Activated CD4-positive, alpha-beta T cell treated with anti-CD3 and anti-CD28 coated beads, Interleukin-2, amount 50 U/mL, for 1 hour (primary cell): ENCODE results near the gene RAPGEF6.
"Not testable (repeated sequence)": the region's sequence is repeated elsewhere in the genome, so short reads cannot be mapped to it uniquely, and the experiment has no call there.

Source experiments
- DNase-seq: peaks from one replicate; pipeline ENCODE4 v3.0.0-alpha.2; 2020

The RAPGEF6 gene

GRCh38 chr5:131640043-131640856 is 5.2 kb upstream of the RAPGEF6 start:
- peak; percentile 42 for DNase-seq

- no peak for DNase-seq
These were observed 4.1 kb upstream of the RAPGEF6 start for GRCh38 chr5:131639148-131639547.

DNA sequence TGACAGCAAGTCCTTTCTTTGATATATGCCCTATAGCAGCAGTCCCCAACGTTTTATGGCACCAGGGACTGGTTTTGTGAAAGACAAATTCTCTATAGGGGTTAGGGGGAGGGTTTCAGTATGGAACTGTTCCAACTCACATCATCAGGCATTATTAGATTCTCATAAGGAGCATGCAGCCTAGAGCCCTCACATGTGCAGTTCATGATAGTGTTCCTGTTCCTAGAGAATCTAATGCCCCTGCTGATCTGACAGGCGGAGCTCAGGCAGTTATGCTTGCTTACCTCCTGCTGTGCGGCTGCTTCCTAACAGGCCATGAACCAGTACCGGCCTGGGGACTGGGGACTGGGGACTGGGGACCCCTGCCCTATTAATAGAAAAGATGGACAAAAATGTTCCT is 2.7 kb upstream of the RAPGEF6 start:
- no peak for DNase-seq

- DNase-seq: peak; percentile 11
These were observed 899 bp upstream of the RAPGEF6 start for GRCh38 chr5:131635684-131636572.

DNA sequence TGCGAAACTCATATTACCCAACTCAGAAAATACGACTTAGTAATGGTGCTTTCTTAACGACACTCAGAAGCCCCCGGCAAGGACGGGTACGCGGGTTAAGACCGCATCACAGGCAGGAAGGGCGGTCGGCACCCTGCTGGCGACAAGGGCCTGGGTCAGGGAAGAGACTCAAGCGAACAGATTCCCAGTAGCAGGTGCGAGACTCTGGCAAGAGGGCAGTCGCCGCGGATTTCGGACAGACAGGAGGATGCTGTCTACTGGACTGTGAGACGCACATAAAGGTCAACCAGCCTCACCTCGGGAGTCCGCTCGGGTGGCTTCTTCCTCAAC is 398 bp downstream of the RAPGEF6 start:
- DNase-seq: peak; percentile 62

GRCh38 chr5:131634238-131634637 is 791 bp downstream of the RAPGEF6 start:
- DNase-seq: no peak

- DNase-seq: no peak
These were observed 1.2 kb downstream of the RAPGEF6 start for GRCh38 chr5:131633830-131634229.

GRCh38 chr5:131630963-131631350 is 4.1 kb downstream of the RAPGEF6 start:
- no peak for DNase-seq

- no peak for DNase-seq
These were observed 4.6 kb downstream of the RAPGEF6 start for GRCh38 chr5:131630208-131630962.

- no peak for DNase-seq
These were observed 6.0 kb downstream of the RAPGEF6 start for GRCh38 chr5:131628990-131629389.

GRCh38 chr5:131627207-131627865 is 7.7 kb downstream of the RAPGEF6 start:
- no peak for DNase-seq

DNA sequence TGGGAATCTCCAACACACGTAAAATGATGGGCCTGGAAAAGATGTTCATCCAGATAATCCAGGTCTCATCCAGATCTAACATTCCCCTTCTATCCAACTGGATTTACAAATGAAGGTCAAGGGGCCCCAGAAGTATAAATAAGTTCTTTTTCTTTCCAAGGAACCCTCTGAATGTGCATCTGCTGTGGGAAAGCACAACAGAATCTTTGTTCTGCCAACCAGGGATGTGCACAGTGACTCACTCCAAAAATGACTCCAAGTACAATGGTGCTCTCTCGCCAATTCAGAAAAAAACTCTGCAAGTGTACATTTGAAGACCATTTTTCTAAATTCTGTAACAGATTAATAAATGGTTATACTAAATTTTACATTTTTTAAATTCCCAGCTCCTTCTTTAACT is 12.4 kb downstream of the RAPGEF6 start:
- no peak for DNase-seq

- DNase-seq: not testable (repeated sequence)
These were observed 13.9 kb downstream of the RAPGEF6 start for GRCh38 chr5:131621164-131621563.

- no peak for DNase-seq
These were observed 15.9 kb downstream of the RAPGEF6 start for GRCh38 chr5:131619102-131619501.

DNA sequence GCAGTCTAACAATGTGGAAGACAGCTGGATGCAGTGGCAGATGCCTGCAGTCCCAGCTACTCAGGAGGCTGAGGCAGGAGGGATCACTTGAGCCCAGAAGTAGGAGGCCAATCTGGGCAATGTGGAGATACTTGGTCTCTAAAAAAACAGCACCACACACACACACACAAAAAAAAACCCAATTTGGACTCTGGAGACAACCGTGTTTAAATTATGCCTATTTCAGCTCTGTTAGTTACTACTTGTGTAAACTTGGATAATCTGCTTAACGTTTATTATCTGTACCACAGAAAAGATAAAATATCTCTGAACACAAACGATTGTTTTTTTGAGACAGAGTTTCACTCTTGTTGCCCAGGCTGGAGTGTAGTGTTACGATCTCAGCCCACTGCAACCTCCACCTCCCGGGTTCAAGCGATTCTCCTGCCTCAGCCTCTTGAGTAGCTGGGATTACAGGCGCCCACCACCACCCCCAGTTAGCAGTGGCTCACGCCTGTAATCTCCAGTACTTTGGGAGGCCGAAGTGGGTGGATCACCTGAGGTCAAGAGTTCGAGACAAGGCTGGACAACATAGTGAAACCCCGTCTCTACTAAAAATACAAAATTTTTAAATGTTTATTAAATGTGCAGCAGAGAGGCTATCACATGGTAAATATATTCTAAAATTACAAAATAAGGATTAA is 17.7 kb downstream of the RAPGEF6 start:
- DNase-seq: no peak

DNA sequence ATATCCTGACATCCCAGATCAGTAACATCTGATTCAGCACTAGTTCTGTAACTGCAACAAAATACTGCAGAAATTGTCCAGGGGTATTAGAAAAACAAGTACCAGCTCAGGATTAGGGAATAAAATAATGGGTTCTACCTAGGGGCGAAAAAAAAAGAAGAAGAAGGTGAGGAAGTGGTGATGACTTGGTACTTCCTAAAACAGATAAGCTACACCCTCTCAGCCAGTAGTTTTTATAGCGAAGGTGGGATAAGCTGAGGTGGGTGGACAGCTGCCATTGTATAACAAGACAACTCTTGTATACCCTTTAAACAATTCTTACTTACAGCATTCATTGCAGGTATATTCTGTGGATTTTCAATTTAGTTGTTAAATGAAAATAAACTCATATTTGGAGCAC is 19.1 kb downstream of the RAPGEF6 start:
- DNase-seq: no peak

DNA sequence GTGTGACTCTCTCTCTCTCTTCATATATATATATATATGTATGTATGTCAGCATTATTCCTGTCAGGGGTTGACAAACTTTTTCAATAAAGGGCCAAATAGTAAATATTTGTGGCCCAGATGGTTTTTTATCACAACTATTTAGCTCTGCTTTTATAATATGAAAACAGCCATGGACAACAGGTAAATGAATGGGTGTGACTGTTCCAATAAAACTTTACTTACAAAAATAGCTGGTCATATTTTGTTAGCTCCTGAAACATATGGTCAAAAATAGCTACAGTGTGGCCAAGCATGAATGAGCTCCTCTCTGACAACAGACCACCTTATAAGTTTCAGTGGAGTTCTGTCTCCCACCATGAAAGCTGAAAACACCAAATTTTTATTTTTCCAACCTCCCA is 21.6 kb downstream of the RAPGEF6 start:
- no peak for DNase-seq

GRCh38 chr5:131611064-131611381 is 24.0 kb downstream of the RAPGEF6 start:
- no peak for DNase-seq

- DNase-seq: no peak
These were observed 24.6 kb downstream of the RAPGEF6 start for GRCh38 chr5:131610198-131611063.

DNA sequence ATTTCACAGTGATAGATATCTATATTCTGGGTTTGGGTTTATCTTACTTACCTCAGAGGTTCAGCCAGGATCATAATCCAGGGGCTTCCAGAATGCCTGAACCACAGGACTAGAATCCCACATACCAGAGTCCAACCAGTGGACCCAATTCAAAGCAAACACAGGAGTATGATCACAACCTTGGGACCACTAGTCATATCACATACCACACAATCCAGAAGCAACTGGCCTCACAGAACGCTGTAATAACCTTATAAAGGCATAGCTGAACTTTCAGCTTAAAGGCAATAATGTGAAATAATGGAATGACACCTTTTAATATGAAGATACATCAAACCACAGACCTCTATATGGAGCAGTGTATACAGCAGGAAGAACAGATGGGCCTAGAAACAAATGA is 25.3 kb downstream of the RAPGEF6 start:
- no peak for DNase-seq

- DNase-seq: no peak
These were observed 26.4 kb downstream of the RAPGEF6 start for GRCh38 chr5:131608597-131608996.
